Gastroesophageal sphincter (tissue), 3 donors: ENCODE measurements around the gene YWHAQ.

ENCODE experiments used
- EP300 ChIP-seq: sonication (generic); formaldehyde crosslinking; IDR thresholded peaks from one replicate; pipeline ENCODE4 v1.6.1; 2017; ENCODE audit warnings: antibody characterized with exemption, mild to moderate bottlenecking
- POLR2A ChIP-seq, 2 donors: fragments of 450-650 bp; IDR thresholded peaks; one replicate each; pipeline ENCODE4 v1.6.1; 2017; ENCODE audit warnings: antibody characterized with exemption in 2 of 2, mild to moderate bottlenecking in 2 of 2, moderate library complexity in 1 of 2
- POLR2AphosphoS5 ChIP-seq: sonication (generic); formaldehyde crosslinking; IDR thresholded peaks from one replicate; pipeline ENCODE4 v1.6.1; 2017; ENCODE audit warnings: antibody characterized with exemption
- TF ChIP-seq, protein P1 (sequence below), 4 experiments: fragments of 200-600 bp in 2 of 4; fragments of 450-650 bp in 2 of 4; sonication (generic) in 1 of 4; IDR thresholded peaks; one replicate each; pipeline ENCODE4 v1.5.1; 2017 to 2019; ENCODE audit warnings: antibody characterized with exemption in 4 of 4, mild to moderate bottlenecking in 2 of 4, moderate library complexity in 2 of 4

DNA sequence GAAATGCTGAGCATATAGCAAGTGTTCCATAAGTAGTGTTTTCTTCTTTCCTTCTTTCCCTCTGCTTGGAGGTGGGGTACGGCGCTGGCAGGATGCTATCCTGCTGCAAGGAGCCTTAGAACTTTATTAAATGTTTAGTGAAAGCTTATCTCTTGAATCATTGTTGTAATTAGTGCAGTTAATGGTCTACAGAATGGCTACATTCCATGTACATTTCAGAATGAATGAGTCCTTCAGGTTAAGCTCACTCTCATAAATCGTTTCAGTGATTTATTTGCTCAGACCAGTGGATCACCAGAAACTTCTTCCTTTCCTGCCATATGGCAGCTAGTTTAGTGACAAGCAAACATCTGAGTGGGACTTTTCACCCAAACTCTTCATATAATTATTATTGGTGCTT, 3.3 kb upstream of the YWHAQ start:
- TF ChIP-seq, protein P1, sequence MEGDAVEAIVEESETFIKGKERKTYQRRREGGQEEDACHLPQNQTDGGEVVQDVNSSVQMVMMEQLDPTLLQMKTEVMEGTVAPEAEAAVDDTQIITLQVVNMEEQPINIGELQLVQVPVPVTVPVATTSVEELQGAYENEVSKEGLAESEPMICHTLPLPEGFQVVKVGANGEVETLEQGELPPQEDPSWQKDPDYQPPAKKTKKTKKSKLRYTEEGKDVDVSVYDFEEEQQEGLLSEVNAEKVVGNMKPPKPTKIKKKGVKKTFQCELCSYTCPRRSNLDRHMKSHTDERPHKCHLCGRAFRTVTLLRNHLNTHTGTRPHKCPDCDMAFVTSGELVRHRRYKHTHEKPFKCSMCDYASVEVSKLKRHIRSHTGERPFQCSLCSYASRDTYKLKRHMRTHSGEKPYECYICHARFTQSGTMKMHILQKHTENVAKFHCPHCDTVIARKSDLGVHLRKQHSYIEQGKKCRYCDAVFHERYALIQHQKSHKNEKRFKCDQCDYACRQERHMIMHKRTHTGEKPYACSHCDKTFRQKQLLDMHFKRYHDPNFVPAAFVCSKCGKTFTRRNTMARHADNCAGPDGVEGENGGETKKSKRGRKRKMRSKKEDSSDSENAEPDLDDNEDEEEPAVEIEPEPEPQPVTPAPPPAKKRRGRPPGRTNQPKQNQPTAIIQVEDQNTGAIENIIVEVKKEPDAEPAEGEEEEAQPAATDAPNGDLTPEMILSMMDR (IDR thresholded peaks at IDR 0.05), result no peak
- TF ChIP-seq POLR2A (IDR thresholded peaks at IDR 0.05) (no peak), POLR2AphosphoS5 (no peak), EP300 (no peak)
